A673 (cell line): ENCODE data around the gene PDAP1. TPM values are rescaled to one million over a fixed set of nuclear protein-coding genes. Genes with fewer than 3 reads are reported as not detected.

ENCODE experiments used
- BruUV-seq: library from RNA; stranded (reverse); fragments of 400-500 nt; replicated peaks from 2 replicates; lab custom pipeline; 2021; lab: Mats Ljungman, UMichigan
- CTCF ChIA-PET: fragments of 300-600 bp; sonication (Branson Sonifier 250); formaldehyde crosslinking; loops from one replicate; lab custom pipeline; 2022; ENCODE audit warnings: antibody characterized with exemption; lab: Charles Lee
- POLR2A ChIA-PET: fragments of 300-600 bp; sonication (Branson Sonifier 250); formaldehyde crosslinking; loops from one replicate; lab custom pipeline; 2022; ENCODE audit warnings: antibody characterized with exemption; ENCODE audit not compliant: low non-redundant PET; lab: Charles Lee
- DNase-seq: peaks from one replicate; pipeline ENCODE4 v3.0.0-alpha.2; 2015; ENCODE audit warnings: low spot score
- H3K27ac ChIP-seq: fragments of 200-600 bp; sonication (generic); 2 replicates; pipeline ENCODE4 v1.5.1; 2016; ENCODE audit warnings: mixed run types, low read depth, mild to moderate bottlenecking, mixed read lengths, antibody characterized with exemption, low read length; ENCODE audit not compliant: poor library complexity, severe bottlenecking
- H3K27me3 ChIP-seq: fragments of 200-600 bp; sonication (generic); replicated peaks from 2 replicates; pipeline ENCODE4 v1.6.1; 2017; ENCODE audit warnings: mixed run types, low read depth, mild to moderate bottlenecking, mixed read lengths, antibody characterized with exemption, low read length; ENCODE audit not compliant: insufficient read depth, poor library complexity
- H3K36me3 ChIP-seq: fragments of 200-600 bp; sonication (generic); 2 replicates; pipeline ENCODE4 v1.6.1; 2016; ENCODE audit warnings: mixed run types, mild to moderate bottlenecking, mixed read lengths, antibody characterized with exemption, low read length; ENCODE audit not compliant: insufficient read depth, poor library complexity, severe bottlenecking
- H3K4me1 ChIP-seq: fragments of 200-600 bp; sonication (generic); 2 replicates; pipeline ENCODE4 v1.6.1; 2017; ENCODE audit warnings: mixed run types, mild to moderate bottlenecking, mixed read lengths, antibody characterized with exemption, low read length; ENCODE audit not compliant: insufficient read depth, poor library complexity, severe bottlenecking
- H3K4me3 ChIP-seq: fragments of 200-600 bp; sonication (generic); 2 replicates; pipeline ENCODE4 v1.5.1; 2016; ENCODE audit warnings: low read depth, mixed run types, mild to moderate bottlenecking, mixed read lengths, low read length; ENCODE audit not compliant: poor library complexity, severe bottlenecking
- H3K9me3 ChIP-seq: fragments of 200-600 bp; sonication (generic); 2 replicates; pipeline ENCODE4 v1.6.1; 2016; ENCODE audit warnings: mixed run types, low read depth, mild to moderate bottlenecking, mixed read lengths, antibody characterized with exemption, low read length; ENCODE audit not compliant: poor library complexity, severe bottlenecking
- EZH2 ChIP-seq: fragments of 200-600 bp; sonication (generic); IDR thresholded peaks from 2 replicates; pipeline ENCODE4 v1.6.1; 2017; ENCODE audit warnings: borderline replicate concordance, low read depth, mild to moderate bottlenecking, mixed read lengths, antibody characterized with exemption, low read length; ENCODE audit not compliant: poor library complexity, severe bottlenecking
- intact Hi-C: fragments of 100-400 bp; cut with micrococcal nuclease; formaldehyde crosslinking; loops from one replicate; pipeline ENCODE4 v1.10.0; 2022; ENCODE audit not compliant: unreplicated experiment
- total RNA-seq: library from RNA; stranded (reverse); gene quantifications from 2 replicates; pipeline ENCODE4 v1.2.3, GENCODE V29; 2021
- TF ChIP-seq, protein P1 (sequence below): fragments of 300-800, 200-600 bp; sonication (generic); conservative IDR thresholded peaks from 2 replicates; pipeline ENCODE4 v1.5.1; 2017; ENCODE audit warnings: low read depth, mild to moderate bottlenecking, antibody characterized with exemption, low read length, moderate library complexity, mixed read lengths

PDAP1 gene
- total RNA-seq, 1 experiment from 2014 or later: 164 TPM

DNA sequence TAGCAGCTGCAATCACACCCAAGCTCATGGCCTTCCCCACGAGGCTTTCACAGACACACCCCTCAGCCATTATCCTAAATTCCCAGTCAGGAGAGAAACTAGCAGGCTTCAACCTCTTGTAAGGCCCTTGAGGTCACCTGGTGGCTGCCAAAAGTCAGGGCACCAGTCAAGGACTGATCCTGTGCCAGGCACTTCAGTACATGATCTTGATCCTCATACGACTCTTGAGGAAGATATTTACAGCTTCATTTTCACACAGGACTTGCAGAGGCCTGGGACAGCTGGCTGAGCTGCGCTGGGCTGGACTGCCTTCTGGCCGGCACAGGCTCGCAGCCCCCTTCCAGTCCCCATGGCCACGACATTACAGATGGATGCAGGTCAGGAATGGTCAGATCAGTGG, 8.8 kb downstream of the PDAP1 start:
- intact Hi-C loops: no loop called here
- Histone ChIP-seq H3K36me3 (peaks cover 72% of the 10 kb centered on the region), H3K4me3 (no peak overlapping the region), H3K27ac (no peak overlapping the region), H3K27me3 (no peaks in the 10 kb centered on the region), H3K4me1 (no peaks in the 10 kb centered on the region), H3K9me3 (no peaks in the 10 kb centered on the region)
- ChIA-PET POLR2A (no interaction called here), CTCF (no interaction called here)
- BruUV-seq: no TSS peak
- no peak for DNase-seq
- TF ChIP-seq, protein P1, sequence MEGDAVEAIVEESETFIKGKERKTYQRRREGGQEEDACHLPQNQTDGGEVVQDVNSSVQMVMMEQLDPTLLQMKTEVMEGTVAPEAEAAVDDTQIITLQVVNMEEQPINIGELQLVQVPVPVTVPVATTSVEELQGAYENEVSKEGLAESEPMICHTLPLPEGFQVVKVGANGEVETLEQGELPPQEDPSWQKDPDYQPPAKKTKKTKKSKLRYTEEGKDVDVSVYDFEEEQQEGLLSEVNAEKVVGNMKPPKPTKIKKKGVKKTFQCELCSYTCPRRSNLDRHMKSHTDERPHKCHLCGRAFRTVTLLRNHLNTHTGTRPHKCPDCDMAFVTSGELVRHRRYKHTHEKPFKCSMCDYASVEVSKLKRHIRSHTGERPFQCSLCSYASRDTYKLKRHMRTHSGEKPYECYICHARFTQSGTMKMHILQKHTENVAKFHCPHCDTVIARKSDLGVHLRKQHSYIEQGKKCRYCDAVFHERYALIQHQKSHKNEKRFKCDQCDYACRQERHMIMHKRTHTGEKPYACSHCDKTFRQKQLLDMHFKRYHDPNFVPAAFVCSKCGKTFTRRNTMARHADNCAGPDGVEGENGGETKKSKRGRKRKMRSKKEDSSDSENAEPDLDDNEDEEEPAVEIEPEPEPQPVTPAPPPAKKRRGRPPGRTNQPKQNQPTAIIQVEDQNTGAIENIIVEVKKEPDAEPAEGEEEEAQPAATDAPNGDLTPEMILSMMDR: no peak
- TF ChIP-seq EZH2: no peak

DNA sequence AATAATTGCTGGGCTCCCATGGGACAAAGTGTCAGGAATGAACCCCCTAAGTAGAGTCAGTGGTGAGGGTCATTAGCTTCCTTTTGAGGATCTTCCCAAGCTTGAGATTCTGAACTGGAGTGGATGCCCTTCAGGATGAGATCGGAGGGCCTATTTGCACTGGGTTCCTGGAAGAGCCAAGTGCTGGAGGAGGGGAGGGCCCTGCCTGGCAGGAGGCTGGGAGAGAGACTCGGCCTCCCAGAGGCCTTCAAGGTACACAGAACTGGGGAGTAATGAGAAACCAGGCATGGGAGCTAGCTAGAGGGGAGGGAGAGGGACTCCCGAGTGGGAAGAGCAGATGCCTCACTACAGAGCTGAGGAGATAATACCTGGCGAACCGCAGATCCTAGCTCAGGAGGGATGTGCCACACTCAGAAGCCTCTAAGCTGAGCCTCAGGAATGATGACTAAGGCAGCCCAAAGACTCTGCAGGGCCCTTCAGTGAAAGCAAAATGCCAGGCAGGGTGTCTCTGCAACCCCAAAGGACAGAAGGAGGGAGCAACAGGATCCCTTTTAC, 9.4 kb downstream of the PDAP1 start:
- TF ChIP-seq, protein P1: no peak
- no peak for TF ChIP-seq EZH2
- Histone ChIP-seq H3K9me3 (no peaks in the 10 kb centered on the region), H3K4me3 (no peak overlapping the region), H3K4me1 (no peaks in the 10 kb centered on the region), H3K27ac (no peak overlapping the region), H3K36me3 (peaks cover 71% of the 10 kb centered on the region), H3K27me3 (no peaks in the 10 kb centered on the region)
- ChIA-PET CTCF (no interaction called here), POLR2A (interaction anchor here (0.6 kb wide), 2 partner anchors 12 to 174 kb away, joined by 3 to 8 read pairs; no protein-coding TSS in a partner anchor)
- intact Hi-C loops: no loop called here
- BruUV-seq: no TSS peak
- no peak for DNase-seq

DNA sequence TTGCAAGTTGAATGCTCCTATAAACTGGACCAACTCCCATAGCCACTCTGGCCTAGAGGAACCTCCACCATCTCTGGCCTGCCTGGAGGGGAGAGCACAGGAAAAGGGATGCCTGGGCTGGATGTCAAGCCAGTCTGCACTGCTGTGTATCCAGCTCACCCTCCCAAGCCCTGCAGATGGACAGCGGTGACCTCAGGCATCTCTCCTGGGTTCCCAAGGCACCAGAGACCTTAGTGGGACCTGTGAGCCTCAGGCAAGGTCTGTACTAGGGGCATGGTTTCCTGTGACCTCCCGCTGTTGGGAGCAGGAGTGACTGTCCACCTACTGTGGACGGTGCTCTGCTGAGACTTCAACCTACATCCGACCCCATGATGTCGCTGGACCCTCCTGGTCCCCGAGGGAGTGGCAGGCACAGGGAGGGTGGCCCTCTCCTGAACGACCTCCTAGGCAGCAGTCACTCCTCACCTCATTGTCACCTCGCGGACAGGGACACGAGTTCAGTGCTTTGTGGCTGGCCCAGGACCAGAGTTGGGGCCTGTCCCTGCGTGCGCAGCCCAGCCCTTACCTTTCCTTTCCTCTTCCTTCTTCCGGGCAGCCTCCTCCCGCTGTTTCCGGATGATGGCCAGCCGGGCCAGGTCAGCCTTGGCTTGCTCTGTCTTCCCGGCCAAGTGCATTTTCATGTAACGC, 11.0 kb downstream of the PDAP1 start:
- POLR2A ChIA-PET: no interaction called here
- DNase-seq: no peak
- no peak for TF ChIP-seq EZH2
- TF ChIP-seq, protein P1: no peak
- CTCF ChIA-PET: no interaction called here
- H3K27me3 ChIP-seq: no peaks in the 10 kb centered on the region
- H3K36me3 ChIP-seq: peaks cover 58% of the 10 kb centered on the region
- no peaks in the 10 kb centered on the region for H3K9me3 ChIP-seq
- H3K4me1 ChIP-seq: peaks cover 4% of the 10 kb centered on the region
- no peak overlapping the region for H3K27ac ChIP-seq
- H3K4me3 ChIP-seq: no peak overlapping the region
- no TSS peak for BruUV-seq
- intact Hi-C loops: no loop called here
